ENCODE data around the gene AFF3.

The AFF3 gene

DNA sequence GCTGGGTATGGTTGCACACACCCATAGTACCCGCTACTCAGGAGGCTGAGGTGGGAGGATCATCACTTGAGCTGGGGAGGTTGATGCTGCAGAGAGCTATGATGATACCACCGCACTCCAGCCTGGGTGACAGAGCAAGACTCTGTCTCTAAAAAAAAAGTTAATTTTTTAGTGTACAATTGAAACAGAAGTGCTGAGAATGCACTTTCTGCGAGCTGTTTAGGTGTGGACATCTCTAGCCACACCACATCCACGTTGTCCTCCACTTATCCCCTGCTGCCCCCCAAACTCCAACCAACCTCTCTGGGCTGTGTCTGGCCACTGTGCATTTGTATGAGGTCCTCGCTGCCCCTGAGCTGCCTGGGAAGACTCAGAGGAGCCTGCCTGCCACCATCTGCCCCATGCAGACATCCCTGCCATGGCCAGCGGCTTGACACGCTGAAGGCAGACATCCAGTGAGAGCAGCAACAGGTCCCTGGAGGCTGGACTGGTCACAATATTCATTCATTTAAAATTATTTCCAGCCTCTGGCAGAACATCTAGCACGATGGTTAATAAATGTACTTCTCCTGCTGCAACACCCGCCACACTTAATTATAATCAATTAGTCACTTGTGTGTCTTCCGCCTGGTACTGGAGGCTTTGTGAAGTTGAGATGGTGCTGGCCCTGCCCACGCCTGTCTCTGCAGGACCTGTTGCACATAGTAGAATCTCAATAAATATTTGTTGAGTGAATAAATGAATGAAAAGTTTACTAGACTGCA lies 3.7 kb upstream of the AFF3 start:
- no peak overlapping the region for H3K27ac ChIP-seq (ENCODE audit: low read length)
- no peaks in the 10 kb centered on the region for H3F3A ChIP-seq (ENCODE audit: insufficient read depth, low read length)
- H3K4me3 ChIP-seq (ENCODE audit: low read length) = no peak overlapping the region
- peaks cover 35% of the 10 kb centered on the region for H3K27me3 ChIP-seq (replicated peaks; ENCODE audit: insufficient read depth, low read length)
- no peak for DNase-seq
- no peak overlapping the region for H2AFZ ChIP-seq (ENCODE audit: low read length)
- no peaks in the 10 kb centered on the region for H3K9me2 ChIP-seq (replicated peaks; ENCODE audit: insufficient read depth, low read length)
- H3K9ac ChIP-seq (ENCODE audit: low read length) = no peak overlapping the region
- no peak overlapping the region for H3K4me2 ChIP-seq (ENCODE audit: low read depth, low read length)
- H3K79me2 ChIP-seq (ENCODE audit: low read length) = no peaks in the 10 kb centered on the region
- TF ChIP-seq EZH2phosphoT487 (IDR thresholded peaks at IDR 0.05; ENCODE audit: low read length) (no peak), EZH2 (optimal IDR thresholded peaks at IDR 0.05; ENCODE audit: low read depth, low read length) (no peak), CTCF (IDR thresholded peaks at IDR 0.05; ENCODE audit: low read length) (no peak)
- H3K4me1 ChIP-seq (ENCODE audit: low read length) = peaks cover 13% of the 10 kb centered on the region
- no peaks in the 10 kb centered on the region for H4K20me1 ChIP-seq (ENCODE audit: insufficient read depth, low read length)
- H3K9me3 ChIP-seq (replicated peaks; ENCODE audit: insufficient read depth, low read length) = no peaks in the 10 kb centered on the region
- no peaks in the 10 kb centered on the region for H3K36me3 ChIP-seq (replicated peaks; ENCODE audit: insufficient read depth, low read length)

DNA sequence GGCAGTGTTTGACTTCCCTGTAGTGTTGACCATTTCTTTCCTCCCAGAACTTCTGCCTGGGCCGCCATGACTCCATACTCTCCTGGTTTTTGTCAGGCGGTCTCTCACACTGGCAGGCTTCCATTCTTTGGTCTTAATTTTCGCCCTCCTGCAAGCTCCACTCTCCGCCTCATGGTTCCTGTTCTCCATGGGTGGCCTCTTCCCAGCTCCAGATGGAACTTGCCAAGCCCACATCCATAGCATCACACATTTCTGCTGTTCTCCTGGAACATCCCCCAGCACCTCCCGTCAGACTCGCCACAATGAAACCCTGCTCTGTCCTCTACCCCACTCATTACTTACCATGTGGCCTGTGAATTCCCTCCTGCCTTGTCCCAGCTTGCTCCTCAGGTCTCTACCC lies 896 bp upstream of the AFF3 start:
- no peak for DNase-seq
- H3K9ac ChIP-seq (ENCODE audit: low read length) = no peak overlapping the region
- no peaks in the 10 kb centered on the region for H3K36me3 ChIP-seq (replicated peaks; ENCODE audit: insufficient read depth, low read length)
- no peak overlapping the region for H3K4me2 ChIP-seq (ENCODE audit: low read depth, low read length)
- no peaks in the 10 kb centered on the region for H3K79me2 ChIP-seq (ENCODE audit: low read length)
- no peaks in the 10 kb centered on the region for H4K20me1 ChIP-seq (ENCODE audit: insufficient read depth, low read length)
- TF ChIP-seq EZH2phosphoT487 (IDR thresholded peaks at IDR 0.05; ENCODE audit: low read length) (no peak), CTCF (IDR thresholded peaks at IDR 0.05; ENCODE audit: low read length) (no peak), EZH2 (optimal IDR thresholded peaks at IDR 0.05; ENCODE audit: low read depth, low read length) (no peak)
- H3K4me1 ChIP-seq (ENCODE audit: low read length) = peaks cover 13% of the 10 kb centered on the region
- no peak overlapping the region for H3K4me3 ChIP-seq (ENCODE audit: low read length)
- H3K9me3 ChIP-seq (replicated peaks; ENCODE audit: insufficient read depth, low read length) = no peaks in the 10 kb centered on the region
- H2AFZ ChIP-seq (ENCODE audit: low read length) = no peak overlapping the region
- no peak overlapping the region for H3K27ac ChIP-seq (ENCODE audit: low read length)
- H3K27me3 ChIP-seq (replicated peaks; ENCODE audit: insufficient read depth, low read length) = peaks cover 40% of the 10 kb centered on the region
- no peaks in the 10 kb centered on the region for H3F3A ChIP-seq (ENCODE audit: insufficient read depth, low read length)
- no peaks in the 10 kb centered on the region for H3K9me2 ChIP-seq (replicated peaks; ENCODE audit: insufficient read depth, low read length)

DNA sequence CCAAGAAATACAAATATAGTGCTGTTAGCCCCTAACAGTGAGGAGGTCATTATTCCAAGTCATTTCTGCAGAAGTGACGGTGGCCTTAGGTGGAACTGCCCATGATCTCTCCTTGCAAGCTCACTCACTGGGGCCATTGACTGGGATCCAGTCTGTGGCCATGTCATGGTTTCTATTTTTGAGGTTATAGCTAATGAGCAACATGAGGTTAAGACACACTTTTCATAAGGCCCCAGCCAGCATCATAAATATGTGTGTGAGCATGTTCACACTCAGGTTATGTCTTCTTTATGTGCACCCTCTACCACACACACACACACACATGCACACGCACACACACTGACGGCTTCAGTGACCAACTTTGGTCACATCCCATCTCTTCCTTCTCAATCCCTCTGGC lies 484 bp downstream of the AFF3 start:
- TF ChIP-seq EZH2 (optimal IDR thresholded peaks at IDR 0.05; ENCODE audit: low read depth, low read length) (no peak), EZH2phosphoT487 (IDR thresholded peaks at IDR 0.05; ENCODE audit: low read length) (no peak), CTCF (IDR thresholded peaks at IDR 0.05; ENCODE audit: low read length) (no peak)
- no peaks in the 10 kb centered on the region for H4K20me1 ChIP-seq (ENCODE audit: insufficient read depth, low read length)
- H3K4me3 ChIP-seq (ENCODE audit: low read length) = no peak overlapping the region; the same call in 1 of the 2 replicates
- H3K4me2 ChIP-seq (ENCODE audit: low read depth, low read length) = peak overlapping the region; percentile 57
- no peaks in the 10 kb centered on the region for H3K79me2 ChIP-seq (ENCODE audit: low read length)
- no peak overlapping the region for H3K27ac ChIP-seq (ENCODE audit: low read length)
- no peaks in the 10 kb centered on the region for H3F3A ChIP-seq (ENCODE audit: insufficient read depth, low read length)
- DNase-seq = no peak
- H3K9me2 ChIP-seq (replicated peaks; ENCODE audit: insufficient read depth, low read length) = no peaks in the 10 kb centered on the region
- no peaks in the 10 kb centered on the region for H3K36me3 ChIP-seq (replicated peaks; ENCODE audit: insufficient read depth, low read length)
- H3K27me3 ChIP-seq (replicated peaks; ENCODE audit: insufficient read depth, low read length) = peaks cover 40% of the 10 kb centered on the region
- no peak overlapping the region for H3K9ac ChIP-seq (ENCODE audit: low read length)
- no peak overlapping the region for H2AFZ ChIP-seq (ENCODE audit: low read length)
- peaks cover 13% of the 10 kb centered on the region for H3K4me1 ChIP-seq (ENCODE audit: low read length)
- H3K9me3 ChIP-seq (replicated peaks; ENCODE audit: insufficient read depth, low read length) = no peaks in the 10 kb centered on the region
